H1 (cell line): ENCODE measurements around the gene CYP2J2. TPM values are rescaled to one million over a fixed set of nuclear protein-coding genes. Genes with fewer than 3 reads are reported as not detected.

ENCODE experiments used
- CTCF ChIA-PET: fragments of 300-600 bp; sonication (Branson Sonifier 250); formaldehyde crosslinking; loops from one replicate; lab custom pipeline; 2021; ENCODE audit not compliant: partially characterized antibody; lab: Charles Lee
- POLR2A ChIA-PET: fragments of 300-600 bp; sonication (Branson Sonifier 250); formaldehyde crosslinking; loops from one replicate; lab custom pipeline; 2021; ENCODE audit warnings: inconsistent platforms; ENCODE audit not compliant: partially characterized antibody; lab: Charles Lee
- DNase-seq, 2 experiments: peaks; one replicate each; pipeline versions ENCODE4 v3.0.0 to v3.0.0-alpha.2; 2010 to 2022; ENCODE audit warnings: low spot score in 2 of 2, low read depth in 1 of 2, mixed read lengths in 1 of 2
- FAIRE-seq: peaks from 2 replicates; lab custom pipeline; 2011; peaks lifted over from hg19 to GRCh38; lab: Jason Lieb, UNC
- H2AFZ ChIP-seq: 2 replicates; pipeline ENCODE4 v1.8.1; 2012; ENCODE audit warnings: low read length, inconsistent platforms
- H2AK5ac ChIP-seq: 2 replicates; pipeline ENCODE4 v1.6.1; 2013; ENCODE audit warnings: low read depth, low read length
- H2BK120ac ChIP-seq: replicated peaks from 2 replicates; pipeline ENCODE3; 2013; ENCODE audit warnings: low read depth, low read length, inconsistent platforms
- H2BK12ac ChIP-seq: 2 replicates; pipeline ENCODE4 v1.6.1; 2013; ENCODE audit warnings: low read depth, low read length
- H2BK15ac ChIP-seq: 2 replicates; pipeline ENCODE4 v1.6.1; 2013; ENCODE audit warnings: low read length
- H2BK20ac ChIP-seq: 2 replicates; pipeline ENCODE4 v1.6.1; 2013; ENCODE audit warnings: low read length
- H2BK5ac ChIP-seq: 2 replicates; pipeline ENCODE4 v1.6.1; 2013; ENCODE audit warnings: low read depth, low read length
- H3K14ac ChIP-seq: 2 replicates; pipeline ENCODE4 v1.6.1; 2013; ENCODE audit warnings: inconsistent platforms; ENCODE audit not compliant: insufficient read length
- H3K18ac ChIP-seq: 2 replicates; pipeline ENCODE4 v1.6.1; 2013; ENCODE audit warnings: low read length; ENCODE audit errors: extremely low read depth
- H3K23ac ChIP-seq: 2 replicates; pipeline ENCODE4 v1.6.1; 2013; ENCODE audit warnings: inconsistent platforms; ENCODE audit not compliant: insufficient read length
- H3K23me2 ChIP-seq: 2 replicates; pipeline ENCODE4 v1.6.1; 2013; ENCODE audit warnings: low read depth, low read length
- H3K27ac ChIP-seq: 2 replicates; pipeline ENCODE4 v1.6.1; 2011; ENCODE audit warnings: low read depth, low read length, inconsistent platforms
- H3K27me3 ChIP-seq, 4 experiments: replicated peaks in 1 of 4; 1 replicate in 1 of 4; 2 replicates in 3 of 4; pipeline versions ENCODE4 v1.6.1 to v1.8.1; 2011 to 2013; ENCODE audit warnings: low read length in 3 of 4, mild to moderate bottlenecking in 3 of 4, inconsistent platforms in 2 of 4, mixed read lengths in 2 of 4, moderate library complexity in 1 of 4; ENCODE audit not compliant: control insufficient read depth in 3 of 4, insufficient read depth in 3 of 4; ENCODE audit errors: extremely low read depth in 1 of 4
- H3K36me3 ChIP-seq, 4 experiments: 2 replicates each; pipeline versions ENCODE4 v1.6.1 to v1.8.1; 2011 to 2013; ENCODE audit warnings: mild to moderate bottlenecking in 4 of 4, low read length in 3 of 4, moderate library complexity in 2 of 4, control low read depth in 1 of 4, inconsistent platforms in 1 of 4; ENCODE audit not compliant: insufficient read depth in 4 of 4, control insufficient read depth in 2 of 4
- H3K4ac ChIP-seq: replicated peaks from 2 replicates; pipeline ENCODE3; 2013; ENCODE audit warnings: low read length, low read depth, mixed read lengths, inconsistent platforms; ENCODE audit not compliant: insufficient read length
- H3K4me1 ChIP-seq, 4 experiments: replicated peaks in 1 of 4; 1 replicate in 1 of 4; 2 replicates in 3 of 4; pipeline versions ENCODE4 v1.6.1 to v1.8.1; 2011 to 2013; ENCODE audit warnings: low read length in 3 of 4, inconsistent platforms in 2 of 4, mixed read lengths in 1 of 4; ENCODE audit not compliant: insufficient read depth in 4 of 4, control insufficient read depth in 3 of 4
- H3K4me2 ChIP-seq, 2 experiments: 2 replicates each; pipeline versions ENCODE4 v1.6.1 to v1.8.1; 2011 to 2013; ENCODE audit warnings: low read depth in 2 of 2, low read length in 2 of 2, control low read depth in 1 of 2, inconsistent platforms in 1 of 2, mild to moderate bottlenecking in 1 of 2; ENCODE audit not compliant: insufficient read depth in 1 of 2
- H3K4me3 ChIP-seq, 4 experiments: fragments of 200-600, 300-600 bp in 1 of 4; sonication (generic), shearing (Covaris generic), sonication (Bioruptor Twin) in 1 of 4; 2 replicates each; pipeline versions ENCODE4 v1.5.1 to v1.8.1; 2011 to 2016; ENCODE audit warnings: low read length in 4 of 4, low read depth in 3 of 4, control low read depth in 2 of 4, inconsistent platforms in 2 of 4, mild to moderate bottlenecking in 2 of 4, mixed read lengths in 1 of 4, moderate library complexity in 1 of 4; ENCODE audit not compliant: insufficient read depth in 2 of 4; ENCODE audit errors: extremely low read depth in 1 of 4
- H3K56ac ChIP-seq: replicated peaks from 2 replicates; pipeline ENCODE3; 2013; ENCODE audit warnings: low read depth, mild to moderate bottlenecking, mixed read lengths, low read length, inconsistent platforms; ENCODE audit not compliant: insufficient read length
- H3K79me1 ChIP-seq: 2 replicates; pipeline ENCODE4 v1.6.1; 2013; ENCODE audit warnings: low read depth, low read length, control low read depth
- H3K79me2 ChIP-seq, 2 experiments: 2 replicates each; pipeline versions ENCODE4 v1.6.1 to v1.8.1; 2012 to 2013; ENCODE audit warnings: low read length in 2 of 2, mild to moderate bottlenecking in 2 of 2, inconsistent platforms in 1 of 2; ENCODE audit not compliant: insufficient read depth in 2 of 2, control insufficient read depth in 1 of 2
- H3K9ac ChIP-seq, 4 experiments: replicated peaks in 1 of 4; 1 replicate in 1 of 4; 2 replicates in 3 of 4; pipeline versions ENCODE4 v1.6.1 to v1.8.1; 2011 to 2013; ENCODE audit warnings: low read depth in 3 of 4, low read length in 3 of 4, control low read depth in 2 of 4, mild to moderate bottlenecking in 2 of 4, moderate library complexity in 2 of 4, inconsistent platforms in 1 of 4; ENCODE audit errors: extremely low read depth in 1 of 4
- H3K9me3 ChIP-seq, 2 experiments: 2 replicates each; pipeline versions ENCODE4 v1.6.1 to v1.8.1; 2012 to 2013; ENCODE audit warnings: mild to moderate bottlenecking in 2 of 2, moderate library complexity in 2 of 2, control low read depth in 1 of 2, inconsistent platforms in 1 of 2, low read depth in 1 of 2, low read length in 1 of 2, mixed read lengths in 1 of 2; ENCODE audit not compliant: insufficient read depth in 2 of 2
- H4K20me1 ChIP-seq, 2 experiments: replicated peaks in 1 of 2; 2 replicates each; pipeline versions ENCODE3 to v1.8.1; 2011 to 2013; ENCODE audit warnings: inconsistent platforms in 2 of 2, low read length in 2 of 2, mild to moderate bottlenecking in 1 of 2; ENCODE audit not compliant: insufficient read depth in 2 of 2, control insufficient read depth in 1 of 2
- H4K5ac ChIP-seq: 2 replicates; pipeline ENCODE4 v1.6.1; 2013; ENCODE audit warnings: low read length, low read depth, mixed read lengths, inconsistent platforms; ENCODE audit not compliant: insufficient read length
- H4K8ac ChIP-seq: 2 replicates; pipeline ENCODE4 v1.8.0; 2013; ENCODE audit warnings: mild to moderate bottlenecking, moderate library complexity, low read length, inconsistent platforms; ENCODE audit not compliant: insufficient read depth; ENCODE audit errors: extremely low read depth
- H4K91ac ChIP-seq: replicated peaks from 2 replicates; pipeline ENCODE3; 2013; ENCODE audit warnings: low read length, mixed read lengths, inconsistent platforms; ENCODE audit not compliant: insufficient read length
- ATF3 ChIP-seq: IDR thresholded peaks from 2 replicates; pipeline ENCODE4 v1.6.1; 2011; ENCODE audit warnings: low read depth, mild to moderate bottlenecking, low read length; ENCODE audit not compliant: insufficient read depth
- BACH1 ChIP-seq: IDR thresholded peaks from 2 replicates; pipeline ENCODE4 v1.6.1; 2012; ENCODE audit warnings: low read length, improper control_type of control experiment
- BRCA1 ChIP-seq: IDR thresholded peaks from 2 replicates; pipeline ENCODE4 v1.6.1; 2012; ENCODE audit warnings: low read depth, low read length, improper control_type of control experiment
- CBX5 ChIP-seq: fragments of 300-800, 300-1000 bp; sonication (generic); IDR thresholded peaks from 2 replicates; pipeline ENCODE4 v1.7.1; 2016; ENCODE audit warnings: antibody characterized with exemption, low read length, low read depth
- CTBP2 ChIP-seq: IDR thresholded peaks from 2 replicates; pipeline ENCODE4 v1.7.0; 2011; ENCODE audit warnings: borderline replicate concordance, mild to moderate bottlenecking, moderate library complexity, mixed read lengths, low read length; ENCODE audit not compliant: insufficient read depth, insufficient read length
- EP300 ChIP-seq, 2 experiments: IDR thresholded peaks; 1 replicate in 1 of 2; 2 replicates in 1 of 2; pipeline ENCODE4 v1.6.1; 2011 to 2012; ENCODE audit warnings: low read depth in 2 of 2, low read length in 2 of 2, mild to moderate bottlenecking in 2 of 2, borderline replicate concordance in 1 of 2, inconsistent platforms in 1 of 2, moderate library complexity in 1 of 2
- GABPA ChIP-seq: IDR thresholded peaks from 2 replicates; pipeline ENCODE4 v1.6.1; 2011; ENCODE audit warnings: mild to moderate bottlenecking, low read length, moderate library complexity, borderline replicate concordance; ENCODE audit not compliant: insufficient read depth
- KDM5A ChIP-seq: fragments of 200-600 bp; IDR thresholded peaks from 2 replicates; pipeline ENCODE4 v1.7.1; 2012; ENCODE audit warnings: mild to moderate bottlenecking, low read length, inconsistent platforms, mixed read lengths
- MAFK ChIP-seq: IDR thresholded peaks from 2 replicates; pipeline ENCODE4 v1.6.1; 2012; ENCODE audit warnings: low read depth, mild to moderate bottlenecking, improper control_type of control experiment, low read length
- NANOG ChIP-seq: IDR thresholded peaks from 2 replicates; pipeline ENCODE4 v1.6.1; 2011; ENCODE audit warnings: low read length, low read depth, mild to moderate bottlenecking, inconsistent platforms; ENCODE audit not compliant: insufficient read depth, poor library complexity, severe bottlenecking
- SIRT6 ChIP-seq: IDR thresholded peaks from one replicate; pipeline ENCODE4 v1.7.1; 2012; ENCODE audit warnings: low read length, inconsistent platforms
- SP1 ChIP-seq: IDR thresholded peaks from 2 replicates; pipeline ENCODE4 v1.6.1; 2011; ENCODE audit warnings: low read depth, low read length
- TAF7 ChIP-seq: optimal IDR thresholded peaks from 2 replicates; pipeline ENCODE3; 2011; ENCODE audit warnings: low read depth, mild to moderate bottlenecking, inconsistent platforms, low read length, moderate library complexity, borderline replicate concordance
- ZNF274 ChIP-seq: IDR thresholded peaks from 2 replicates; pipeline ENCODE4 v1.7.0; 2012; ENCODE audit warnings: low read length, borderline replicate concordance; ENCODE audit errors: extremely low read depth
- WGBS, 2 experiments: shearing (Covaris generic) in 1 of 2; methylation state at CpG; one replicate each; pipeline versions ENCODE4 v1.1.6 to v1.1.7; 2013 to 2015; ENCODE audit warnings: low lambda C conversion rate in 2 of 2, mixed read lengths in 2 of 2, inconsistent platforms in 1 of 2, low coverage in 1 of 2, missing lambda C conversion rate in 1 of 2; ENCODE audit not compliant: insufficient replicate concordance in 2 of 2, insufficient coverage in 1 of 2, insufficient read length in 1 of 2; ENCODE audit errors: extremely low coverage in 1 of 2, missing lambda C conversion rate in 1 of 2; 5-methylcytosine and 5-hydroxymethylcytosine counted together
- polyA plus RNA-seq, 7 experiments: library from polyadenylated mRNA; depleted of rRNA in 3 of 7; stranded (reverse) in 5 of 7; unstranded in 2 of 7; fragments of >200 nt in 5 of 7; fragments of 200-250 nt in 2 of 7; gene quantifications; 1 replicate in 5 of 7; 2 replicates in 1 of 7; 4 replicates in 1 of 7; pipeline versions ENCODE4 v1.2.1 to v1.2.3, GENCODE V29; 2011 to 2013; ENCODE audit warnings: missing spikeins in 2 of 7, mixed read lengths in 2 of 7
- total RNA-seq: library from RNA; stranded (reverse); fragmentation: NEBNext Ultra II Directional; extraction: Animal tissue kit (Norgen Biotek cat#: 25700); gene quantifications from 2 replicates; pipeline ENCODE4 v1.2.1, GENCODE V29; 2021

Gene CYP2J2
- total and polyA plus RNA-seq, 2 of the 8 experiments (the other 6 are each of a cell fraction or from before 2014, with no cell fraction given), result 0.59 to 2.1 TPM

GRCh38 chr1:59908682-59909081, 17.9 kb downstream of the CYP2J2 start:
- no peak for FAIRE-seq
- Histone ChIP-seq H3K23me2 (no peaks in the 10 kb centered on the region), H3K4me3 (no peak overlapping the region)
- TF ChIP-seq SIRT6 (no peak), BRCA1 (no peak), SP1 (no peak), CBX5 (no peak), ZNF274 (no peak), TAF7 (no peak), KDM5A (no peak), MAFK (no peak), CTBP2 (no peak), BACH1 (no peak), ATF3 (no peak), EP300 (IDR thresholded peaks at IDR 0.05; ENCODE audit: borderline replicate concordance in 1 of 2, low read depth in 2 of 2, low read length in 2 of 2) (no peak), GABPA (no peak), NANOG (no peak)

More at GRCh38 chr1:59908682-59909081, 17.9 kb downstream of the CYP2J2 start:
- no peaks in the 10 kb centered on the region for H3K9me3 ChIP-seq
- H3K79me2 ChIP-seq, result no peaks in the 10 kb centered on the region
- ChIA-PET POLR2A (no interaction called here), CTCF (interaction anchor here (1.0 kb wide), 1 partner anchor 39 kb away, joined by 3 read pairs; no protein-coding TSS in a partner anchor)
- no peak overlapping the region for H3K4me2 ChIP-seq
- no peak for DNase-seq
- no peak overlapping the region for H3K4ac ChIP-seq
- no peak overlapping the region for H2BK5ac ChIP-seq
- 92% methylated on average over 2 of the region's 2 CpGs; no CpG with 5 or more reads in 1 of the 2 experiments for WGBS, 2 experiments
- H4K8ac ChIP-seq, result no peak overlapping the region
- H4K91ac ChIP-seq, result no peak overlapping the region
- no peak overlapping the region for H2BK120ac ChIP-seq
- no peak overlapping the region for H4K5ac ChIP-seq
- H3K4me1 ChIP-seq, result no peaks in the 10 kb centered on the region
- no peak overlapping the region for H2BK20ac ChIP-seq
- no peak overlapping the region for H3K14ac ChIP-seq
- H2AFZ ChIP-seq, result no peak overlapping the region
- no peak overlapping the region for H2AK5ac ChIP-seq
- no peak overlapping the region for H3K9ac ChIP-seq
- H2BK12ac ChIP-seq, result no peak overlapping the region
- H3K27ac ChIP-seq, result no peak overlapping the region
- H3K18ac ChIP-seq, result no peak overlapping the region
- no peaks in the 10 kb centered on the region for H3K36me3 ChIP-seq
- H3K23ac ChIP-seq, result no peak overlapping the region
- no peak overlapping the region for H3K56ac ChIP-seq
- no peaks in the 10 kb centered on the region for H3K27me3 ChIP-seq
- H2BK15ac ChIP-seq, result no peak overlapping the region
- H3K79me1 ChIP-seq, result no peaks in the 10 kb centered on the region
- H4K20me1 ChIP-seq, result no peaks in the 10 kb centered on the region
